ENCODE measurements around the gene SHOX.
"Not testable (repeated sequence)": the region's sequence is repeated elsewhere in the genome, so short reads cannot be mapped to it uniquely, and the experiment has no call there.

The SHOX gene

GRCh38 chrX:622802-623201 lies 7.8 kb upstream of the SHOX start:
- not testable (repeated sequence) for DNase-seq

- DNase-seq, result no peak
Observed at GRCh38 chrX:623268-623598, 7.4 kb upstream of the SHOX start.

GRCh38 chrX:623599-624315 lies 6.8 kb upstream of the SHOX start:
- DNase-seq, result no peak

GRCh38 chrX:625137-625691 lies 5.4 kb upstream of the SHOX start:
- no peak for DNase-seq

- DNase-seq, result not testable (repeated sequence)
Observed at GRCh38 chrX:626047-626446, 4.5 kb upstream of the SHOX start.

GRCh38 chrX:626745-627509 lies 3.7 kb upstream of the SHOX start:
- no peak for DNase-seq

GRCh38 chrX:627510-627981 lies 3.0 kb upstream of the SHOX start:
- peak; percentile 56 for DNase-seq

- no peak for DNase-seq
Observed at GRCh38 chrX:627995-628394, 2.6 kb upstream of the SHOX start.

- peak; percentile 45 for DNase-seq
Observed at GRCh38 chrX:629230-630006, 1.2 kb upstream of the SHOX start.

- DNase-seq, result no peak
Observed at GRCh38 chrX:630007-630611, 482 bp upstream of the SHOX start.

- no peak for DNase-seq
Observed at GRCh38 chrX:631802-632365, 1.3 kb downstream of the SHOX start.

GRCh38 chrX:632366-633042 lies 1.9 kb downstream of the SHOX start:
- DNase-seq, result no peak

GRCh38 chrX:633043-633984 lies 2.7 kb downstream of the SHOX start:
- DNase-seq, result no peak

- no peak for DNase-seq
Observed at GRCh38 chrX:633985-634958, 3.7 kb downstream of the SHOX start.

- no peak for DNase-seq
Observed at GRCh38 chrX:635428-636090, 5.0 kb downstream of the SHOX start.

- no peak for DNase-seq
Observed at GRCh38 chrX:636981-637659, 6.5 kb downstream of the SHOX start.

GRCh38 chrX:637660-638481 lies 7.3 kb downstream of the SHOX start:
- no peak for DNase-seq
